Nucleus accumbens (tissue), 56 donors: ENCODE data around the gene RBMS3.
"Not testable (repeated sequence)": the region's sequence is repeated elsewhere in the genome, so short reads cannot be mapped to it uniquely, and the experiment has no call there.

Experiments used
- DNase-seq, 56 donors: peaks; one replicate each; lab custom pipeline; 2025; lab: John Stamatoyannopoulos, UW

The RBMS3 gene

DNA sequence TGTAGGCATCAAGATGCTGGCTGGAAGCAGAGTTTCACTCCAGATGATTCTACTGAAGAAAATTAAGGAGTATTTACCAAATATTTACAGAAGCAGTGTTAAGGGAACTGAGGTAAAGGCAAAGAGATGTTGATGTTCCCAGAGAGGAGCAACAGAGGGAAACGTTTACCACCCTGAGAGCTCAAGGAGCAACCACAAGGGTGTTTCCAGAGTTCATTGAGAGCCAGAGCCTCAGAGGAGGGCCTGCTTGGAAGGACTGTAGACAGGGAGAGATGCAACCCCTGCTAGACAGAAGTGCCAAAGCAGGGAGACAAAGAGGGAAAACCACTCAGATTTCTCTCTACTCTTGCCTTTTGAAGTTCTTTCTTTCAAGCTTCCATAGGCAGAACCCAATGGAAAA lies 474.5 kb downstream of the RBMS3 start:
- DNase-seq = no peak

DNA sequence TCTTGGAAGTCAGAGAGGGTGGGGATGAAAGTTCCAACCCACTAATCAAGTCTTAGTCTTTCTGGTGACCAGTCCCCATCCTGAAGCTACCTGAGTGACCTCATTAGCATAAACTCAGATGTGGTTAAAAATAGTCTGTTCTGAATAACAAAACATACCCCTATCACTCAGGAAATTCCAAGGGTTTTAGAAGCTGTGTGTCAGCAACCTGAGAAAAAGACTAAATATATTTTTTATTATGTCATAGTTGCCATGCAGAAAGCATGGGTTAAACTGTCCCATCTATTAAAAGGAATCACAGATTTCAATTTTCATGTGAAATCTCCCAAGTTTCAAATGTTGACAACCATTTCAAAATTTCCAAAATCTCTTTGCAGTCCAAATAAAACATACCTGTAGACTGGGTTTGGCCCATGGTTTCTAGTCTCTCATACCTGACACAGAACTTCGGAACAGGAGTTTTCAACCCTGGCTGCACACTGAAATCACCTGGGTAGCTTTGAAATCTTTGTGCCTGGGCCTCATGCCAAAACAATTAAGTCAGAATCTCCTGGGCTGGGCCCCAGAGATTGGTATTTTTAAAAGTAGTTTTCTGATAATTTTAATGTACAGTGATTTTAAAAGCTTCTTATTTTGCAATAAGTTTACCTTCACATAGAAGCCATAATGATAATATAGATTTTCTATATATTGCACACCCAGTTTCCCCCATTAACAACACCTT lies 476.3 kb downstream of the RBMS3 start:
- DNase-seq = no peak

DNA sequence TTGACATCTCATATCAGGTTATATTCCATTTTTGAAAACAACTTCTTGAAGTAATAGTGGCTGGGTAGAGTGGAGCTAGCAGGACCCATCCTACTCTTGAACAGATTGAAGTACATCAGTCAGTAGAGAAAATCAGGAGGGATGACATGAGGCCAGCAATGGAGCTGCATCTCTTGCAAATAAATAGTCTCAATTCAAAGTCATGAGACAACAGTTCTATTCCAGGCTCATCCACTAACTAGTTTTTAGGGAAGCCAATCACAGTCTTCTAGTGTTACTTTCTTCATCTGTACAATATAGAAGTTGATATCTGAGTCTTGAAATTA lies 477.2 kb downstream of the RBMS3 start:
- DNase-seq = no peak

- no peak for DNase-seq
Observed at GRCh38 chr3:29758434-29759322, 477.8 kb downstream of the RBMS3 start.

DNA sequence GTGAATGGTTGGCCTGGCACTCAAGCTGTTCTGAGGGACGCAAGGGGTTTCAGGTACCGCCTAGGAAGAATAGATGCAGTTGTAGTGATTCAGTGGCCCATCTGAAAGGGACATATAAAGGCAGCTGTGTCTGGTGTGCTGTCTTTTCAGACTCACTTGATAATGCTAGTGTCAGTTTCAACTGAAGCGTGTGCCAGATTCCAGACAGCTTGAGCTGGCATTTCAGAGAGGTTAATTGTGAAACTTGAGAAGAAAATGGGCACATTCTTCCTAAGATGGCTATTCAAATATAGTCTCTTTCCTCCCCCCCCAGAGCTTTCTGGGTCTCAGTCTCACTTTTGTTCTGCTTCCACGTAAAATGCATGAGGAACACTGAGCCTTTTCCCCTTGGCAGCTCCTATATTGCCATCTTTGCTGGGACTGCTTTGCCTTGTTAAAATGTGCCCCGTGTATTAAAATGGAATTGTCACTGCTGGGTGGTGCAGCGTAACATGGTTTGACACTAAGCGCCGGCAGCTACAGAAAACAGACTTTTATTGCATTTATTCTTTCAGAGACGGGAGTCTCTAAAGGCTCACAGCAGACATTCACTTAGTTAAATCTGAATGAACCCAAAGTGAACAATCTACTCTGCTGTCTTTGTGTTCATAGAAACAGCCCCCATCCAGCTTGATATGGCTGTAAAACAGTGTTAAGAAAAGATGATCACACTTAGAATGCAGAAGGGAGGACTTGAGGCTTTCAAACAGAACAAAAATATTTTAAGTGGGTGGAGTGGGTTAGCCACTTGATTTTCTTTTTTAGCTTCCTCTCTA lies 478.7 kb downstream of the RBMS3 start:
- DNase-seq = peak in 1 of 56 donors; percentile 5

DNA sequence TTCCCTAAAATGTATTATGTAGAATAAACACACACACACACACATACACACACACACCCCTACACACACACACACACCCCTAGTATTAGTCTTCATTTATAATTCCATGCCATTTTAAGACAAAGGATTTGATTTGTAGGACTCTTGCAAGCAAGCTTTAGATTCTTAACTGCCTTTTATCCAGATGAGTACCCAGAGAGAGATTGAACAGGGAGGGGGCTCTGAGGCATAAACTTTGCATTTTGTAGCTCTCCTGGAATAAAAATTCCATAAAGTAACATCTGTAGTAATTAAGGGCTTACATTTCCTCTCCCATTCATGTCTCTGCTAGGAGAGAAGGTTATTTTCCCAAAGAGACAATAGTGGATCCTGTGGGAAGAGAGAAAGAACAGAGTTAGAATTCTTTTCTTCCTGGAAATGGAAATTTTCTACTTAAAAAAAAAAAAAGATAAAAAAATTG lies 479.4 kb downstream of the RBMS3 start:
- no peak for DNase-seq

GRCh38 chr3:29761517-29761916 lies 480.6 kb downstream of the RBMS3 start:
- no peak for DNase-seq

- DNase-seq = no peak
Observed at GRCh38 chr3:29763115-29763514, 482.2 kb downstream of the RBMS3 start.

DNA sequence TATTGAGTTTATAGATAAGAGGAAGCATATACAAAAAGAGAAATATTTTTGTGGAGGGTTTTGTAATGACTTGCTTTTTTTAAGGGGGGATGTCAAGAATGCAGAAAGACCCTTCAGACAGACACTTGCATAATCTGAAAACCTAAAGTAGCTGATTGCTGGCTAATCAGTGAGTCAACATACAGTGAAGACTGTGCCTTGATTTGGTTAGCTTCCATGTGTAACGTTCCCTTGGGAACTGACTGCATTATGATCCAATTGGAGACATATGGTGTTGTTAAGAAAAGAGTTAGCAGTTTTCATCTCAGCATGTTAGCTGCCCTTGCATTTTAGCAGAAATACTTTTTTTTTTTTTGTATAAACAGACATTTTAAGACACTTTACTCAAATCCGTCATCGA lies 483.2 kb downstream of the RBMS3 start:
- no peak for DNase-seq

GRCh38 chr3:29764603-29765254 lies 483.9 kb downstream of the RBMS3 start:
- peak in 2 of 56 donors; percentile 4 for DNase-seq

GRCh38 chr3:29771602-29772001 lies 490.7 kb downstream of the RBMS3 start:
- DNase-seq = no peak

- DNase-seq = no peak
Observed at GRCh38 chr3:29772436-29772835, 491.6 kb downstream of the RBMS3 start.

DNA sequence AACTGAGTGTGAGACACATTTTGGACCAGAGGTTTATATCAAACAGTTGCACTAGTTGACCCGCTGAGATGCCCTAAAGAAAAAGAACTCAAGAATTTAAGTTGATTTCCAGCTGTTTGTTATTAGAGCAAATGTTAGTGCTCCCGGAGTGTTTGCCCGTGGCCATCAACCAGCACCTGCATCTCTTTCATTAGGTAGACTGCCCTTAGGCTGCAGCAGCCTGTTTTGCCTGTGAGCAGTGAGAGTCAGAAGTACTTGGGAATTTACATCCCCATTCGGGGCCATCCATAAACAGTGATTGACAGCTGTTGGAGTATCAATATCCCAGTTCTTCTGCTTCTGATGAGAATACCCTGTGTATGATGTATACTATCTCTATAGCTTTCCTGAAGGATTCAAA lies 492.6 kb downstream of the RBMS3 start:
- no peak for DNase-seq

DNA sequence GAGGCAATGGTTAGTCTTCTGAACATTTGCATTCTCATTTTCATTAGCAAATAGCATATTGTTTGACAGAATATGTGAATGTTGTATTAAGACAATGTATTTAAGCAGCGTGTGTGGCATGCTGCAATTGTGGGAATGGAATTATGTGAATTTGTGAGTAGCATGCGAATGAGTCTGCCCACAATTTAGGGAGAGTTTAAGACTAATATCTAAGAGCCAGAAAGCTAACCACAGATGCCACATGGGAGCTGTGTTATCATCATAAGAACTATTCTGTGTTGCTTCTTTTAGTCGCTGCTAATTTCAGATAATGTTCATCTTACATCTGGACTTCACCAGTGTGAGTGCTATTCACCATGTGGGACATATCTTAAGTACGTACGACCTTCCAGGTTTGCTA lies 494.5 kb downstream of the RBMS3 start:
- DNase-seq = no peak

- DNase-seq = no peak
Observed at GRCh38 chr3:29777869-29778268, 497.0 kb downstream of the RBMS3 start.

- DNase-seq = no peak
Observed at GRCh38 chr3:29789686-29790085, 508.8 kb downstream of the RBMS3 start.

- no peak for DNase-seq
Observed at GRCh38 chr3:29796808-29797207, 515.9 kb downstream of the RBMS3 start.

- DNase-seq = no peak
Observed at GRCh38 chr3:29802057-29802456, 521.2 kb downstream of the RBMS3 start.

- DNase-seq = no peak
Observed at GRCh38 chr3:29804044-29804443, 523.2 kb downstream of the RBMS3 start.

GRCh38 chr3:29805757-29806156 lies 524.9 kb downstream of the RBMS3 start:
- DNase-seq = no peak

GRCh38 chr3:29808324-29808723 lies 527.5 kb downstream of the RBMS3 start:
- DNase-seq = not testable (repeated sequence)
